ENCODE results near the gene ENTPD5. TPM values are rescaled to one million over a fixed set of nuclear protein-coding genes. Genes with fewer than 3 reads are reported as not detected.

Gene ENTPD5
- total RNA-seq, 1 experiment from 2014 or later: 9.3 TPM

DNA sequence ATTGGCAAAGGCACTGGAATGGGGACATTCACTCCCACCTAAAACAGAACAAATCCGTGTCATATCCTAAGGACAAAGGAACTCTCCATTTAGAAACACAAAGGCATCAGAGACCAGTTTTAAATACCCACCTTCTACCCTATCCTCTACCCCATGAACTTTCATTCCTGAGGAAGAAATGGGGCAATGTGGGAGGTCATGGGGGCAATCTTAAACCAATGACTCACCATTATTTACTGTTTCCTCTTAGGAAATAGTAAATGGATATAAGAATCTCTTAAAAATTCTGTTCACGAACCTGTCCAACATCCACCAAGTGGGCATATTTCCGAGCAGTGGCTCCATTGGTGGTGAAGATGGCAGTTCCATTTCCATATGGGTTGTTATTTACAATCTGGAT is 45.8 kb upstream of the ENTPD5 start:
- no TSS peak for BruUV-seq (replicated peaks)
- TF ChIP-seq, protein P1, sequence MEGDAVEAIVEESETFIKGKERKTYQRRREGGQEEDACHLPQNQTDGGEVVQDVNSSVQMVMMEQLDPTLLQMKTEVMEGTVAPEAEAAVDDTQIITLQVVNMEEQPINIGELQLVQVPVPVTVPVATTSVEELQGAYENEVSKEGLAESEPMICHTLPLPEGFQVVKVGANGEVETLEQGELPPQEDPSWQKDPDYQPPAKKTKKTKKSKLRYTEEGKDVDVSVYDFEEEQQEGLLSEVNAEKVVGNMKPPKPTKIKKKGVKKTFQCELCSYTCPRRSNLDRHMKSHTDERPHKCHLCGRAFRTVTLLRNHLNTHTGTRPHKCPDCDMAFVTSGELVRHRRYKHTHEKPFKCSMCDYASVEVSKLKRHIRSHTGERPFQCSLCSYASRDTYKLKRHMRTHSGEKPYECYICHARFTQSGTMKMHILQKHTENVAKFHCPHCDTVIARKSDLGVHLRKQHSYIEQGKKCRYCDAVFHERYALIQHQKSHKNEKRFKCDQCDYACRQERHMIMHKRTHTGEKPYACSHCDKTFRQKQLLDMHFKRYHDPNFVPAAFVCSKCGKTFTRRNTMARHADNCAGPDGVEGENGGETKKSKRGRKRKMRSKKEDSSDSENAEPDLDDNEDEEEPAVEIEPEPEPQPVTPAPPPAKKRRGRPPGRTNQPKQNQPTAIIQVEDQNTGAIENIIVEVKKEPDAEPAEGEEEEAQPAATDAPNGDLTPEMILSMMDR (IDR thresholded peaks at IDR 0.05; ENCODE audit: insufficient read depth in 1 of 2, low read depth in 1 of 2, low read length in 1 of 2, severe bottlenecking in 1 of 2, unreplicated experiment in 1 of 2): no peak
- no peak overlapping the region for H3K27ac Mint-ChIP-seq (ENCODE audit: unreplicated experiment)
- peaks cover 5% of the 10 kb centered on the region for H3K36me3 Mint-ChIP-seq (ENCODE audit: insufficient read depth, unreplicated experiment)
- H3K27me3 Mint-ChIP-seq (ENCODE audit: insufficient read depth, unreplicated experiment): no peaks in the 10 kb centered on the region
- no peaks in the 10 kb centered on the region for H3K36me3 ChIP-seq (ENCODE audit: control insufficient read depth, insufficient read depth, low read length)
- POLR2A ChIA-PET: no interaction called here
- DNase-seq: no peak
- H3K4me1 ChIP-seq: no peaks in the 10 kb centered on the region
- no peak overlapping the region for H3K4me3 Mint-ChIP-seq (ENCODE audit: unreplicated experiment)
- H3K4me3 ChIP-seq (ENCODE audit: low read depth, low read length): no peak overlapping the region
- no peaks in the 10 kb centered on the region for H3K27me3 ChIP-seq (replicated peaks; ENCODE audit: control insufficient read depth, insufficient read depth, low read length)
- CTCF ChIA-PET: no interaction called here
- intact Hi-C loops (cut with micrococcal nuclease; ENCODE audit: unreplicated experiment): no loop called here
- H3K4me1 Mint-ChIP-seq (ENCODE audit: low read depth, unreplicated experiment): peaks cover 7% of the 10 kb centered on the region
- no peaks in the 10 kb centered on the region for H3K9me3 ChIP-seq
- H3K9me3 Mint-ChIP-seq (ENCODE audit: unreplicated experiment): no peaks in the 10 kb centered on the region

DNA sequence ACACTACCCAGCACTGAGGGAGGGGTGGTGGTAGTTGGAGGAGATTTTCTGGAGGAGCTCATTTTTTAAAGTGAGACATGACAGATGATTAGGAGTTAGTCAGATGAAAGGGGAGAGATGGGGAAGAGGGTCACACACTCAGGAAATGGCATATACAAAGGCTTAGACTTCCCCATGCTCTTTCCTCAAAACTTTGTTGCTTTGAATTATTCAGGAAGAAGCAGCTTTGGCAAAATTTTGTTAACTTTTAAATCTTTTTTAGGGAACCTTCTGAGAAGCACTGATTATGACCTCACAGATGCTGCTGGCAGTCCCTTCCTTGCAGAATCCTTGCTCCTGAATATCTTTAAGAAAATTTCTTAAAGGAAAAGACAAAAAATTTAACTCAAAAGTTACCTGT is 45.3 kb upstream of the ENTPD5 start:
- CTCF ChIA-PET: no interaction called here
- Histone ChIP-seq H3K36me3 (ENCODE audit: control insufficient read depth, insufficient read depth, low read length) (no peaks in the 10 kb centered on the region), H3K4me3 (ENCODE audit: low read depth, low read length) (no peak overlapping the region), H3K4me1 (no peaks in the 10 kb centered on the region), H3K27me3 (replicated peaks; ENCODE audit: control insufficient read depth, insufficient read depth, low read length) (no peaks in the 10 kb centered on the region), H3K9me3 (no peaks in the 10 kb centered on the region)
- Mint-ChIP-seq H3K36me3 (ENCODE audit: insufficient read depth, unreplicated experiment) (peaks cover under 1% of the 10 kb centered on the region), H3K4me3 (ENCODE audit: unreplicated experiment) (no peak overlapping the region), H3K9me3 (ENCODE audit: unreplicated experiment) (no peaks in the 10 kb centered on the region), H3K27me3 (ENCODE audit: insufficient read depth, unreplicated experiment) (no peaks in the 10 kb centered on the region), H3K27ac (ENCODE audit: unreplicated experiment) (no peak overlapping the region), H3K4me1 (ENCODE audit: low read depth, unreplicated experiment) (peaks cover 7% of the 10 kb centered on the region)
- TF ChIP-seq, protein P1 (IDR thresholded peaks at IDR 0.05; ENCODE audit: insufficient read depth in 1 of 2, low read depth in 1 of 2, low read length in 1 of 2, severe bottlenecking in 1 of 2, unreplicated experiment in 1 of 2): no peak
- POLR2A ChIA-PET: no interaction called here
- intact Hi-C loops (cut with micrococcal nuclease; ENCODE audit: unreplicated experiment): no loop called here
- BruUV-seq (replicated peaks): no TSS peak
- DNase-seq: no peak

DNA sequence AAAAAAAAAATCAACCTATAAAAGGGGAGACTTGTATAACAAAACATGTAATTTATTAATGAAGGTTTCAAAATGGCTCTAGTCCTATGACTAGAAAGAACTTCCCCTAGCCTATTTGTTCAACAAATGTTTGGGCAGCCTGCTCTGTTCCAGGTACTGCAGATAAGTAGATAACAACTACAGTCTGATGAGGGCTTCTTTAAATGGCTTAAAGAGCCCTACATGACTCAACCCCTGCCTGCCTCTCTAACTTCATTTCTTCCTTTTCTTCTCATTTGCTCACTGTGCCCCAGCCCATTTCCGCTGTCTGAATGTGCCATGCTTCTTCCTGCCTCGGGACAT is 43.7 kb upstream of the ENTPD5 start:
- H3K4me1 ChIP-seq: no peaks in the 10 kb centered on the region
- no peaks in the 10 kb centered on the region for H3K27me3 ChIP-seq (replicated peaks; ENCODE audit: control insufficient read depth, insufficient read depth, low read length)
- ChIA-PET POLR2A (no interaction called here), CTCF (no interaction called here)
- Mint-ChIP-seq H3K9me3 (ENCODE audit: unreplicated experiment) (no peaks in the 10 kb centered on the region), H3K4me3 (ENCODE audit: unreplicated experiment) (no peak overlapping the region), H3K27me3 (ENCODE audit: insufficient read depth, unreplicated experiment) (no peaks in the 10 kb centered on the region), H3K27ac (ENCODE audit: unreplicated experiment) (no peak overlapping the region), H3K4me1 (ENCODE audit: low read depth, unreplicated experiment) (peaks cover 7% of the 10 kb centered on the region), H3K36me3 (ENCODE audit: insufficient read depth, unreplicated experiment) (peaks cover 6% of the 10 kb centered on the region)
- no peak for DNase-seq
- H3K9me3 ChIP-seq: no peaks in the 10 kb centered on the region
- no peaks in the 10 kb centered on the region for H3K36me3 ChIP-seq (ENCODE audit: control insufficient read depth, insufficient read depth, low read length)
- TF ChIP-seq, protein P1 (IDR thresholded peaks at IDR 0.05; ENCODE audit: insufficient read depth in 1 of 2, low read depth in 1 of 2, low read length in 1 of 2, severe bottlenecking in 1 of 2, unreplicated experiment in 1 of 2): no peak
- BruUV-seq (replicated peaks): no TSS peak
- intact Hi-C loops (cut with micrococcal nuclease; ENCODE audit: unreplicated experiment): no loop called here
- no peak overlapping the region for H3K4me3 ChIP-seq (ENCODE audit: low read depth, low read length)

Measured in Caco-2 (cell line).